ENCODE data around the gene PLEKHA7. TPM values are rescaled to one million over a fixed set of nuclear protein-coding genes. Genes with fewer than 3 reads are reported as not detected.

Gene PLEKHA7
- total and polyA plus RNA-seq, 2 of the 8 experiments (the other 6 are each of a cell fraction or from before 2014, with no cell fraction given): 11.4 to 25.6 TPM

DNA sequence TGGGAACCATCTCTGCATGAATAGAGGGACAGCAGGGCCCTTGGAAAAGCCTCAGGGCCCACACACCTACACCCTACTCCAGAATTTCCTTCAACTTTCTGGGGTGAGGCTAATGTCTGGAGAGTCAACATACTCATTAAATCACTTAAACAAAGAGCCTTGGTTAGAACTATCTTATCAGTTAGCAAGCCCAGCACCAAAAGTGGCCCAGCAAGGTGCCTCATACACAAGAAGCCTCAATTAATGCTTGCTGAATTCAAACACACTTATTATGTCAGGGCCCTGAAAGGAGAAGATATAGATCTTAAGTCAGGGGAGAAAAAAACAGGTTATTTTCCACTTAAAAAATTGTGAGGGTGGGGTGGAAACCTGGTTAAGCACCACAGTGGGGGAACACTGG, 214.3 kb downstream of the PLEKHA7 start (continued):
- TF ChIP-seq, protein P1, sequence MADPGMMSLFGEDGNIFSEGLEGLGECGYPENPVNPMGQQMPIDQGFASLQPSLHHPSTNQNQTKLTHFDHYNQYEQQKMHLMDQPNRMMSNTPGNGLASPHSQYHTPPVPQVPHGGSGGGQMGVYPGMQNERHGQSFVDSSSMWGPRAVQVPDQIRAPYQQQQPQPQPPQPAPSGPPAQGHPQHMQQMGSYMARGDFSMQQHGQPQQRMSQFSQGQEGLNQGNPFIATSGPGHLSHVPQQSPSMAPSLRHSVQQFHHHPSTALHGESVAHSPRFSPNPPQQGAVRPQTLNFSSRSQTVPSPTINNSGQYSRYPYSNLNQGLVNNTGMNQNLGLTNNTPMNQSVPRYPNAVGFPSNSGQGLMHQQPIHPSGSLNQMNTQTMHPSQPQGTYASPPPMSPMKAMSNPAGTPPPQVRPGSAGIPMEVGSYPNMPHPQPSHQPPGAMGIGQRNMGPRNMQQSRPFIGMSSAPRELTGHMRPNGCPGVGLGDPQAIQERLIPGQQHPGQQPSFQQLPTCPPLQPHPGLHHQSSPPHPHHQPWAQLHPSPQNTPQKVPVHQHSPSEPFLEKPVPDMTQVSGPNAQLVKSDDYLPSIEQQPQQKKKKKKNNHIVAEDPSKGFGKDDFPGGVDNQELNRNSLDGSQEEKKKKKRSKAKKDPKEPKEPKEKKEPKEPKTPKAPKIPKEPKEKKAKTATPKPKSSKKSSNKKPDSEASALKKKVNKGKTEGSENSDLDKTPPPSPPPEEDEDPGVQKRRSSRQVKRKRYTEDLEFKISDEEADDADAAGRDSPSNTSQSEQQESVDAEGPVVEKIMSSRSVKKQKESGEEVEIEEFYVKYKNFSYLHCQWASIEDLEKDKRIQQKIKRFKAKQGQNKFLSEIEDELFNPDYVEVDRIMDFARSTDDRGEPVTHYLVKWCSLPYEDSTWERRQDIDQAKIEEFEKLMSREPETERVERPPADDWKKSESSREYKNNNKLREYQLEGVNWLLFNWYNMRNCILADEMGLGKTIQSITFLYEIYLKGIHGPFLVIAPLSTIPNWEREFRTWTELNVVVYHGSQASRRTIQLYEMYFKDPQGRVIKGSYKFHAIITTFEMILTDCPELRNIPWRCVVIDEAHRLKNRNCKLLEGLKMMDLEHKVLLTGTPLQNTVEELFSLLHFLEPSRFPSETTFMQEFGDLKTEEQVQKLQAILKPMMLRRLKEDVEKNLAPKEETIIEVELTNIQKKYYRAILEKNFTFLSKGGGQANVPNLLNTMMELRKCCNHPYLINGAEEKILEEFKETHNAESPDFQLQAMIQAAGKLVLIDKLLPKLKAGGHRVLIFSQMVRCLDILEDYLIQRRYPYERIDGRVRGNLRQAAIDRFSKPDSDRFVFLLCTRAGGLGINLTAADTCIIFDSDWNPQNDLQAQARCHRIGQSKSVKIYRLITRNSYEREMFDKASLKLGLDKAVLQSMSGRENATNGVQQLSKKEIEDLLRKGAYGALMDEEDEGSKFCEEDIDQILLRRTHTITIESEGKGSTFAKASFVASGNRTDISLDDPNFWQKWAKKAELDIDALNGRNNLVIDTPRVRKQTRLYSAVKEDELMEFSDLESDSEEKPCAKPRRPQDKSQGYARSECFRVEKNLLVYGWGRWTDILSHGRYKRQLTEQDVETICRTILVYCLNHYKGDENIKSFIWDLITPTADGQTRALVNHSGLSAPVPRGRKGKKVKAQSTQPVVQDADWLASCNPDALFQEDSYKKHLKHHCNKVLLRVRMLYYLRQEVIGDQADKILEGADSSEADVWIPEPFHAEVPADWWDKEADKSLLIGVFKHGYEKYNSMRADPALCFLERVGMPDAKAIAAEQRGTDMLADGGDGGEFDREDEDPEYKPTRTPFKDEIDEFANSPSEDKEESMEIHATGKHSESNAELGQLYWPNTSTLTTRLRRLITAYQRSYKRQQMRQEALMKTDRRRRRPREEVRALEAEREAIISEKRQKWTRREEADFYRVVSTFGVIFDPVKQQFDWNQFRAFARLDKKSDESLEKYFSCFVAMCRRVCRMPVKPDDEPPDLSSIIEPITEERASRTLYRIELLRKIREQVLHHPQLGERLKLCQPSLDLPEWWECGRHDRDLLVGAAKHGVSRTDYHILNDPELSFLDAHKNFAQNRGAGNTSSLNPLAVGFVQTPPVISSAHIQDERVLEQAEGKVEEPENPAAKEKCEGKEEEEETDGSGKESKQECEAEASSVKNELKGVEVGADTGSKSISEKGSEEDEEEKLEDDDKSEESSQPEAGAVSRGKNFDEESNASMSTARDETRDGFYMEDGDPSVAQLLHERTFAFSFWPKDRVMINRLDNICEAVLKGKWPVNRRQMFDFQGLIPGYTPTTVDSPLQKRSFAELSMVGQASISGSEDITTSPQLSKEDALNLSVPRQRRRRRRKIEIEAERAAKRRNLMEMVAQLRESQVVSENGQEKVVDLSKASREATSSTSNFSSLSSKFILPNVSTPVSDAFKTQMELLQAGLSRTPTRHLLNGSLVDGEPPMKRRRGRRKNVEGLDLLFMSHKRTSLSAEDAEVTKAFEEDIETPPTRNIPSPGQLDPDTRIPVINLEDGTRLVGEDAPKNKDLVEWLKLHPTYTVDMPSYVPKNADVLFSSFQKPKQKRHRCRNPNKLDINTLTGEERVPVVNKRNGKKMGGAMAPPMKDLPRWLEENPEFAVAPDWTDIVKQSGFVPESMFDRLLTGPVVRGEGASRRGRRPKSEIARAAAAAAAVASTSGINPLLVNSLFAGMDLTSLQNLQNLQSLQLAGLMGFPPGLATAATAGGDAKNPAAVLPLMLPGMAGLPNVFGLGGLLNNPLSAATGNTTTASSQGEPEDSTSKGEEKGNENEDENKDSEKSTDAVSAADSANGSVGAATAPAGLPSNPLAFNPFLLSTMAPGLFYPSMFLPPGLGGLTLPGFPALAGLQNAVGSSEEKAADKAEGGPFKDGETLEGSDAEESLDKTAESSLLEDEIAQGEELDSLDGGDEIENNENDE (IDR thresholded peaks at IDR 0.05; ENCODE audit: insufficient replicate concordance, low read length): no peak
- TF ChIP-seq GTF2F1 (IDR thresholded peaks at IDR 0.05; ENCODE audit: borderline replicate concordance, low read depth, low read length) (no peak), RAD21 (IDR thresholded peaks at IDR 0.05 in 1 of 2, conservative IDR thresholded peaks at IDR 0.05 in 1 of 2; ENCODE audit: low read depth in 2 of 2, low read length in 2 of 2) (no peak), CHD2 (IDR thresholded peaks at IDR 0.05; ENCODE audit: low read length) (no peak), NRF1 (IDR thresholded peaks at IDR 0.05; ENCODE audit: low read depth, low read length) (no peak), KDM5A (IDR thresholded peaks at IDR 0.05; ENCODE audit: low read length) (no peak), CBX8 (IDR thresholded peaks at IDR 0.05; ENCODE audit: borderline replicate concordance, low read depth, low read length) (no peak)
- TF ChIP-seq, protein P2, sequence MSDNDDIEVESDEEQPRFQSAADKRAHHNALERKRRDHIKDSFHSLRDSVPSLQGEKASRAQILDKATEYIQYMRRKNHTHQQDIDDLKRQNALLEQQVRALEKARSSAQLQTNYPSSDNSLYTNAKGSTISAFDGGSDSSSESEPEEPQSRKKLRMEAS (IDR thresholded peaks at IDR 0.05): no peak
